GM10266 (cell line): ENCODE data around the gene TEAD1.

Experiments
- DNase-seq: peaks from one replicate; pipeline ENCODE4 v3.0.0; 2012; ENCODE audit errors: extremely low spot score
- CTCF ChIP-seq: IDR thresholded peaks from 2 replicates; pipeline ENCODE4 v1.5.1; 2012; ENCODE audit warnings: mild to moderate bottlenecking, low read depth; ENCODE audit not compliant: control insufficient read depth, insufficient read depth; ENCODE audit errors: missing control alignments

TEAD1 gene

GRCh38 chr11:12981676-12982522 is 307.7 kb downstream of the TEAD1 start:
- no peak for DNase-seq
- no peak for TF ChIP-seq CTCF

- no peak for TF ChIP-seq CTCF
- DNase-seq = no peak
Measured at GRCh38 chr11:12983336-12983735, 309.1 kb downstream of the TEAD1 start.

- TF ChIP-seq CTCF = no peak
- no peak for DNase-seq
Measured at GRCh38 chr11:12986194-12986898, 312.1 kb downstream of the TEAD1 start.

GRCh38 chr11:12989428-12990161 is 315.4 kb downstream of the TEAD1 start:
- TF ChIP-seq CTCF = no peak
- no peak for DNase-seq

GRCh38 chr11:12990162-12990480 is 315.9 kb downstream of the TEAD1 start:
- no peak for TF ChIP-seq CTCF
- no peak for DNase-seq

- DNase-seq = no peak
- TF ChIP-seq CTCF = no peak
Measured at GRCh38 chr11:12991426-12991825, 317.2 kb downstream of the TEAD1 start.
